ENCODE measurements around the gene CLCN4.

CLCN4 gene

GRCh38 chrX:10173331-10173900, 16.6 kb downstream of the CLCN4 start:
- Histone ChIP-seq H3F3A (ENCODE audit: insufficient read depth, low read length) (no peaks in the 10 kb centered on the region), H3K4me3 (ENCODE audit: low read depth, low read length, poor library complexity, severe bottlenecking) (no peak overlapping the region), H3K27ac (ENCODE audit: low read depth, low read length, poor library complexity, severe bottlenecking) (no peak overlapping the region), H3K79me2 (ENCODE audit: insufficient read depth, low read length) (no peaks in the 10 kb centered on the region), H3K9ac (ENCODE audit: low read length) (no peak overlapping the region), H3K36me3 (ENCODE audit: insufficient read depth, low read length) (no peaks in the 10 kb centered on the region), H4K20me1 (ENCODE audit: insufficient read depth, low read length) (no peaks in the 10 kb centered on the region), H3K9me2 (ENCODE audit: low read depth, low read length) (no peaks in the 10 kb centered on the region), H3K4me1 (ENCODE audit: insufficient read depth, low read length, severe bottlenecking) (no peaks in the 10 kb centered on the region), H3K27me3 (ENCODE audit: insufficient read depth, low read length) (no peaks in the 10 kb centered on the region), H3K9me3 (ENCODE audit: low read length) (no peaks in the 10 kb centered on the region), H3K4me2 (ENCODE audit: low read length) (no peak overlapping the region), H2AFZ (ENCODE audit: low read length) (no peak overlapping the region)
- TF ChIP-seq, protein P1, sequence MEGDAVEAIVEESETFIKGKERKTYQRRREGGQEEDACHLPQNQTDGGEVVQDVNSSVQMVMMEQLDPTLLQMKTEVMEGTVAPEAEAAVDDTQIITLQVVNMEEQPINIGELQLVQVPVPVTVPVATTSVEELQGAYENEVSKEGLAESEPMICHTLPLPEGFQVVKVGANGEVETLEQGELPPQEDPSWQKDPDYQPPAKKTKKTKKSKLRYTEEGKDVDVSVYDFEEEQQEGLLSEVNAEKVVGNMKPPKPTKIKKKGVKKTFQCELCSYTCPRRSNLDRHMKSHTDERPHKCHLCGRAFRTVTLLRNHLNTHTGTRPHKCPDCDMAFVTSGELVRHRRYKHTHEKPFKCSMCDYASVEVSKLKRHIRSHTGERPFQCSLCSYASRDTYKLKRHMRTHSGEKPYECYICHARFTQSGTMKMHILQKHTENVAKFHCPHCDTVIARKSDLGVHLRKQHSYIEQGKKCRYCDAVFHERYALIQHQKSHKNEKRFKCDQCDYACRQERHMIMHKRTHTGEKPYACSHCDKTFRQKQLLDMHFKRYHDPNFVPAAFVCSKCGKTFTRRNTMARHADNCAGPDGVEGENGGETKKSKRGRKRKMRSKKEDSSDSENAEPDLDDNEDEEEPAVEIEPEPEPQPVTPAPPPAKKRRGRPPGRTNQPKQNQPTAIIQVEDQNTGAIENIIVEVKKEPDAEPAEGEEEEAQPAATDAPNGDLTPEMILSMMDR (IDR thresholded peaks at IDR 0.05; ENCODE audit: low read length), result no peak
- TF ChIP-seq EZH2 (IDR thresholded peaks at IDR 0.05; ENCODE audit: borderline replicate concordance, low read length), result no peak

DNA sequence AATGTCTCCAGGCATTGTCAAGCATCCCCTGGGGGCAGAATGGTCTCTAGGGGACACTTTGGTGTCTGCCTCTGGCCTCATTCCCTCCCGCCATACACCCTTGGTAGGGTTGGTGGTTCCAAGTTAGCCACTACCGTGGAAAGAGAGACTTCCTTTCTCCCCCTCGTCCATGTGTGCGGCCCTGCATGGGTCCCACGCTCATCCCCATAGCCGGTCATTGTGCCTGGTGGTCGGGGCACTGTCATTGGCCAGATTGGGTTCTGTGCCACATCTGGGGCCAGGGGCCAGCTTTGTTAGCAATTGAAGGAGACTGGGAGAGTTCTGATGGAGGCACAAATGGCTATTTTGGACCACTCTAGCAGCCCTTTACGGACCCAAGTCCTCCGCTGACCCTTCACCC, 17.3 kb downstream of the CLCN4 start:
- no peak overlapping the region for H3K27ac ChIP-seq (ENCODE audit: low read depth, low read length, poor library complexity, severe bottlenecking)

GRCh38 chrX:10174810-10175209, 18.0 kb downstream of the CLCN4 start:
- TF ChIP-seq EZH2 (IDR thresholded peaks at IDR 0.05; ENCODE audit: borderline replicate concordance, low read length), result no peak
- TF ChIP-seq, protein P1 (IDR thresholded peaks at IDR 0.05; ENCODE audit: low read length), result no peak
- Histone ChIP-seq H3K4me3 (ENCODE audit: low read depth, low read length, poor library complexity, severe bottlenecking) (no peak overlapping the region), H3K27me3 (ENCODE audit: insufficient read depth, low read length) (no peaks in the 10 kb centered on the region), H3K36me3 (ENCODE audit: insufficient read depth, low read length) (no peaks in the 10 kb centered on the region), H3K27ac (ENCODE audit: low read depth, low read length, poor library complexity, severe bottlenecking) (no peak overlapping the region), H3K9me3 (ENCODE audit: low read length) (no peaks in the 10 kb centered on the region), H3K79me2 (ENCODE audit: insufficient read depth, low read length) (no peaks in the 10 kb centered on the region), H3K4me2 (ENCODE audit: low read length) (no peak overlapping the region), H2AFZ (ENCODE audit: low read length) (no peak overlapping the region), H3K9ac (ENCODE audit: low read length) (no peak overlapping the region), H3F3A (ENCODE audit: insufficient read depth, low read length) (no peaks in the 10 kb centered on the region), H3K9me2 (ENCODE audit: low read depth, low read length) (no peaks in the 10 kb centered on the region), H3K4me1 (ENCODE audit: insufficient read depth, low read length, severe bottlenecking) (no peaks in the 10 kb centered on the region), H4K20me1 (ENCODE audit: insufficient read depth, low read length) (no peaks in the 10 kb centered on the region)

More for the DNA sequence above, 17.3 kb downstream of the CLCN4 start:
- H3K9me3 ChIP-seq (ENCODE audit: low read length), result no peaks in the 10 kb centered on the region
- TF ChIP-seq EZH2 (IDR thresholded peaks at IDR 0.05; ENCODE audit: borderline replicate concordance, low read length), result no peak
- TF ChIP-seq, protein P1 (IDR thresholded peaks at IDR 0.05; ENCODE audit: low read length), result no peak
- no peak overlapping the region for H3K9ac ChIP-seq (ENCODE audit: low read length)
- H3K4me3 ChIP-seq (ENCODE audit: low read depth, low read length, poor library complexity, severe bottlenecking), result no peak overlapping the region
- no peaks in the 10 kb centered on the region for H3K27me3 ChIP-seq (ENCODE audit: insufficient read depth, low read length)
- H3K79me2 ChIP-seq (ENCODE audit: insufficient read depth, low read length), result no peaks in the 10 kb centered on the region
- no peaks in the 10 kb centered on the region for H3K9me2 ChIP-seq (ENCODE audit: low read depth, low read length)
- H2AFZ ChIP-seq (ENCODE audit: low read length), result no peak overlapping the region
- no peaks in the 10 kb centered on the region for H3K36me3 ChIP-seq (ENCODE audit: insufficient read depth, low read length)
- no peak overlapping the region for H3K4me2 ChIP-seq (ENCODE audit: low read length)
- H3F3A ChIP-seq (ENCODE audit: insufficient read depth, low read length), result no peaks in the 10 kb centered on the region
- no peaks in the 10 kb centered on the region for H4K20me1 ChIP-seq (ENCODE audit: insufficient read depth, low read length)
- H3K4me1 ChIP-seq (ENCODE audit: insufficient read depth, low read length, severe bottlenecking), result no peaks in the 10 kb centered on the region

All from OCI-LY1 (cell line).